Right lobe of liver (tissue), 6 donors: ENCODE measurements around the gene NEO1. TPM values are rescaled to one million over a fixed set of nuclear protein-coding genes. Genes with fewer than 3 reads are reported as not detected.

Experiments used
- ATAC-seq, 4 donors: fragments of 200-7000 bp; cut with Tn5 transposase; one replicate each; pipeline ENCODE4 v1.9.1; 2020; ENCODE audit warnings: mild to moderate bottlenecking in 4 of 4, moderate library complexity in 4 of 4
- DNase-seq, 3 donors: peaks; one replicate each; pipeline ENCODE4 v3.0.0-alpha.2; 2020
- H3K27ac ChIP-seq, 3 donors: fragments of 200-600 bp; one replicate each; pipeline ENCODE4 v1.8.0; 2022
- H3K27me3 ChIP-seq, 2 donors: fragments of 200-600 bp; one replicate each; pipeline ENCODE4 v1.8.0; 2022
- H3K36me3 ChIP-seq, 4 donors: fragments of 200-600 bp; sonication (generic) in 1 of 4; one replicate each; pipeline versions ENCODE4 v1.5.1 to v1.8.0; 2017 to 2022; ENCODE audit warnings: control low read depth in 1 of 4
- H3K4me1 ChIP-seq, 4 donors: fragments of 200-600 bp; sonication (generic) in 1 of 4; one replicate each; pipeline versions ENCODE4 v1.5.1 to v1.8.0; 2017 to 2022; ENCODE audit warnings: control low read depth in 1 of 4
- H3K4me3 ChIP-seq, 3 donors: fragments of 200-600 bp; one replicate each; pipeline ENCODE4 v1.8.0; 2022
- H3K9me3 ChIP-seq, 4 donors: fragments of 200-600 bp; sonication (generic) in 1 of 4; one replicate each; pipeline versions ENCODE4 v1.5.1 to v1.8.0; 2017 to 2022; ENCODE audit warnings: control low read depth in 1 of 4
- CTCF ChIP-seq, 4 donors: fragments of 200-600 bp in 3 of 4; fragments of 450-650 bp in 1 of 4; IDR thresholded peaks; one replicate each; pipeline versions ENCODE4 v1.5.1 to v1.8.0; 2016 to 2022; ENCODE audit warnings: antibody characterized with exemption in 4 of 4, mild to moderate bottlenecking in 2 of 4
- POLR2A ChIP-seq: fragments of 450-650 bp; IDR thresholded peaks from one replicate; pipeline ENCODE4 v1.6.1; 2017; ENCODE audit warnings: antibody characterized with exemption, mild to moderate bottlenecking
- WGBS: methylation state at CpG from one replicate; pipeline ENCODE4 v1.1.6; 2018; ENCODE audit warnings: low coverage, low lambda C conversion rate; ENCODE audit not compliant: insufficient coverage; ENCODE audit errors: missing lambda C conversion rate; 5-methylcytosine and 5-hydroxymethylcytosine counted together
- intact Hi-C, 2 donors: fragments of 100-400 bp; cut with DNase I; formaldehyde crosslinking; loops; one replicate each; pipeline versions ENCODE4 v1.11.2 to v1.14.1; 2022
- long read RNA-seq: library from polyadenylated mRNA; unstranded; transcript quantifications from one replicate; pipeline ENCODE4 v2.0.0, GENCODE V29; 2019
- total RNA-seq, 6 experiments: library from RNA; depleted of rRNA in 2 of 6; stranded (reverse); fragments of >200 nt in 2 of 6; fragmentation: NEBNext Ultra II Directional in 3 of 6; extraction: Animal tissue kit (Norgen Biotek cat#: 25700) in 3 of 6; gene quantifications; one replicate each; pipeline versions ENCODE4 v1.1.0 to v1.2.4, GENCODE V29; 2016 to 2023
- donor health status: DM: no; HTN: yes; CAD: no.
- donor health status: DM: no; HTN: no; CAD: no.
- donor health status: DM: no; HTN: no; CAD: no.
- donor health status: DM: no; HTN: yes; CAD: no.
- donor health status: DM: no; HTN: yes; CAD: no.

NEO1 gene
- total RNA-seq: 10 to 100 TPM in 4 of 6 experiments, 1 to 10 TPM in 2; 8.3 to 13.2 (median 10.3) TPM
- long read RNA-seq, partial matches to known transcripts: 1 of 1 reads
- long read RNA-seq, other reads (novel, unspliced or antisense): 0 of 1 reads

- DNase-seq: peak; percentile 90 to 92 (median 91)
- ATAC-seq: peak; percentile 86 to 93 (median 92)
- H3K4me3 ChIP-seq: peak within 1 kb of the TSS; percentile 65 to 81 (median 75)
- peak within 1 kb of the TSS; percentile 81 to 87 (median 83) for H3K27ac ChIP-seq
- no peaks in the 10 kb centered on the region for H3K27me3 ChIP-seq
- no peaks in the 10 kb centered on the region for H3K4me1 ChIP-seq
- WGBS: no CpG with 5 or more reads among the region's 108 CpGs
- TF ChIP-seq POLR2A (peak; percentile 67), CTCF (IDR thresholded peaks at IDR 0.05) (no peak)
- intact Hi-C loops: no loop called here
- no peaks in the 10 kb centered on the region for H3K9me3 ChIP-seq
- no peaks in the 10 kb centered on the region for H3K36me3 ChIP-seq
Measured at GRCh38 chr15:73051807-73052652, at the start of gene NEO1. TSS of gene NEO1 (plus strand) at chr15:73052463. CDS start at chr15:73052676, 213 bp downstream.

- no peak overlapping the region for H3K4me3 ChIP-seq
- H3K9me3 ChIP-seq: no peaks in the 10 kb centered on the region
- 61% methylated on average over 5 of the region's 5 CpGs for WGBS
- DNase-seq (no peak), ATAC-seq (no peak)
- no peaks in the 10 kb centered on the region for H3K4me1 ChIP-seq
- H3K27me3 ChIP-seq: no peaks in the 10 kb centered on the region
- no peak overlapping the region for H3K27ac ChIP-seq
- TF ChIP-seq CTCF (IDR thresholded peaks at IDR 0.05) (no peak), POLR2A (no peak)
- H3K36me3 ChIP-seq: no peaks in the 10 kb centered on the region
- intact Hi-C loops: no loop called here
Measured at GRCh38 chr15:73004462-73004861, 47.8 kb upstream of the NEO1 start.

GRCh38 chr15:73005032-73005431, 47.2 kb upstream of the NEO1 start:
- Histone ChIP-seq H3K36me3 (no peaks in the 10 kb centered on the region), H3K27me3 (no peaks in the 10 kb centered on the region), H3K9me3 (no peaks in the 10 kb centered on the region), H3K27ac (no peak overlapping the region), H3K4me3 (no peak overlapping the region), H3K4me1 (no peaks in the 10 kb centered on the region)
- TF ChIP-seq POLR2A (no peak), CTCF (IDR thresholded peaks at IDR 0.05) (no peak)
- intact Hi-C loops: no loop called here
- no peak for DNase-seq
- ATAC-seq: no peak
- WGBS: 66% methylated on average over 2 of the region's 2 CpGs

GRCh38 chr15:73005446-73005845, 46.8 kb upstream of the NEO1 start:
- H3K9me3 ChIP-seq: no peaks in the 10 kb centered on the region
- no peaks in the 10 kb centered on the region for H3K36me3 ChIP-seq
- no peak overlapping the region for H3K4me3 ChIP-seq
- intact Hi-C loops: no loop called here
- no peak for ATAC-seq
- no peak overlapping the region for H3K27ac ChIP-seq
- no peaks in the 10 kb centered on the region for H3K27me3 ChIP-seq
- DNase-seq: no peak
- no peaks in the 10 kb centered on the region for H3K4me1 ChIP-seq
- no peak for TF ChIP-seq CTCF (IDR thresholded peaks at IDR 0.05)
- 77% methylated on average over 2 of the region's 2 CpGs for WGBS
